CD4-positive, CD25-positive, alpha-beta regulatory T cell (primary cell): ENCODE results near the gene MBD3L5. TPM values are rescaled to one million over a fixed set of nuclear protein-coding genes. Genes with fewer than 3 reads are reported as not detected.
"Not testable (repeated sequence)": the region's sequence is repeated elsewhere in the genome, so short reads cannot be mapped to it uniquely, and the experiment has no call there.

Experiments
- ATAC-seq, 2 donors: fragments of 150-1000 bp; cut with Tn5 transposase; one replicate each; pipeline ENCODE4 v1.10.0; 2021; ENCODE audit warnings: low read depth in 2 of 2, moderate number of reproducible peaks in 2 of 2, moderate library complexity in 1 of 2
- DNase-seq, 3 donors: peaks; one replicate each; pipeline versions ENCODE4 v3.0.0 to v3.0.0-alpha.2; 2012 to 2022; ENCODE audit warnings: mixed read lengths in 1 of 3
- H3K27ac ChIP-seq: one replicate; pipeline ENCODE4 v1.7.0; 2013; ENCODE audit warnings: mild to moderate bottlenecking, low read length; ENCODE audit not compliant: insufficient read depth, poor library complexity, severe bottlenecking
- H3K27me3 ChIP-seq: one replicate; pipeline ENCODE4 v1.7.0; 2013; ENCODE audit warnings: low read length; ENCODE audit not compliant: control insufficient read depth, insufficient read depth
- H3K36me3 ChIP-seq: one replicate; pipeline ENCODE4 v1.7.0; 2013; ENCODE audit warnings: mild to moderate bottlenecking, low read length, moderate library complexity; ENCODE audit not compliant: control insufficient read depth, insufficient read depth
- H3K4me1 ChIP-seq: 2 replicates; pipeline ENCODE4 v1.7.0; 2013; ENCODE audit warnings: mild to moderate bottlenecking, low read length; ENCODE audit not compliant: insufficient read depth, control insufficient read depth, poor library complexity, severe bottlenecking
- H3K4me3 ChIP-seq: one replicate; pipeline ENCODE4 v1.7.0; 2013; ENCODE audit warnings: low read depth, mild to moderate bottlenecking, low read length, moderate library complexity
- H3K9me3 ChIP-seq, 2 experiments: 1 replicate in 1 of 2; 2 replicates in 1 of 2; pipeline ENCODE4 v1.7.0; 2013; ENCODE audit warnings: low read length in 2 of 2, mild to moderate bottlenecking in 1 of 2, moderate library complexity in 1 of 2; ENCODE audit not compliant: control insufficient read depth in 2 of 2
- H3K27ac Mint-ChIP-seq, 3 donors: one replicate each; pipeline ENCODE4 v1.8.0; 2020 to 2022; ENCODE audit warnings: mild to moderate bottlenecking in 3 of 3, mixed read lengths in 3 of 3, moderate library complexity in 2 of 3
- H3K27me3 Mint-ChIP-seq: one replicate; pipeline ENCODE4 v1.8.0; 2022; ENCODE audit warnings: mild to moderate bottlenecking, mixed read lengths
- H3K36me3 Mint-ChIP-seq: one replicate; pipeline ENCODE4 v1.8.0; 2020; ENCODE audit warnings: mixed read lengths
- H3K4me1 Mint-ChIP-seq, 4 donors: one replicate each; pipeline ENCODE4 v1.8.0; 2020 to 2022; ENCODE audit warnings: mixed read lengths in 4 of 4, mild to moderate bottlenecking in 1 of 4
- H3K4me3 Mint-ChIP-seq, 4 donors: one replicate each; pipeline ENCODE4 v1.8.0; 2020 to 2022; ENCODE audit warnings: mild to moderate bottlenecking in 4 of 4, mixed read lengths in 4 of 4, moderate library complexity in 3 of 4
- H3K9me3 Mint-ChIP-seq, 7 donors: one replicate each; pipeline ENCODE4 v1.8.0; 2020 to 2022; ENCODE audit warnings: mixed read lengths in 7 of 7, mild to moderate bottlenecking in 3 of 7, moderate library complexity in 2 of 7
- polyA plus RNA-seq, 4 donors: library from polyadenylated mRNA; unstranded; fragments of 300-500 nt; fragmentation: Illumina TruSeq; gene quantifications; one replicate each; pipeline ENCODE4 v1.2.3, GENCODE V29; 2021
- total RNA-seq: library from RNA; stranded (reverse); gene quantifications from one replicate; pipeline ENCODE4 v1.2.3, GENCODE V29; 2022

MBD3L5 gene
- total and polyA plus RNA-seq, 5 donors from 2014 or later: not detected

GRCh38 chr19:7054635-7055368 lies 24.4 kb downstream of the MBD3L5 start:
- H3K27me3 Mint-ChIP-seq, H3K4me1 Mint-ChIP-seq, H3K36me3 ChIP-seq, H3K4me3 ChIP-seq, ATAC-seq, H3K27ac Mint-ChIP-seq, H3K9me3 ChIP-seq, H3K4me3 Mint-ChIP-seq, H3K36me3 Mint-ChIP-seq, H3K27me3 ChIP-seq, H3K4me1 ChIP-seq, H3K27ac ChIP-seq, H3K9me3 Mint-ChIP-seq: not testable (repeated sequence)
- peak in 1 of 3 donors; percentile 2 for DNase-seq

- H3K9me3 ChIP-seq, H3K4me1 ChIP-seq, ATAC-seq, H3K4me3 ChIP-seq, H3K27me3 ChIP-seq, H3K27me3 Mint-ChIP-seq, H3K4me1 Mint-ChIP-seq, H3K36me3 Mint-ChIP-seq, DNase-seq, H3K9me3 Mint-ChIP-seq, H3K27ac ChIP-seq, H3K27ac Mint-ChIP-seq, H3K36me3 ChIP-seq, H3K4me3 Mint-ChIP-seq: not testable (repeated sequence)
Measured at GRCh38 chr19:7055679-7056078, 25.3 kb downstream of the MBD3L5 start.

DNA sequence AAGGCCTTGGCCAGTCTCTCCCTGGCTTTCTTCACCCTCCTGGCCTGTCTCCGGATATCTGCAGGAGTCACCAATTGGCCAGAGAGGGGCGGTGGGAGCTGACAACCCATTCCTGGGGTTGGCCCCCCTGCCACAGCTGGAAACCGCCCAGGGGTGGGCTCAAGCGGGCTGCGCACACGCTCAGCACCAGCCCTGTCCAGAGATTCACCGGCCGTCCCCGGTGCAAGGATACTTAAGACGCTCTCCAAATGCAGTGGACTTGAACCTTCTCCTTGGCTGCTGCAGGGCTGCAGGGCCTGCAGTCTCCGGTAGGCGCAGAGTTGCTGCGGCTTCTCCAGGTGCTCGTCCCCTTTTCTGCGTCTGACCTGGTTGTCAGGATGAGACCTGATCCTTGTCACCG lies 26.0 kb downstream of the MBD3L5 start:
- H3K4me1 ChIP-seq, H3K4me1 Mint-ChIP-seq, H3K36me3 ChIP-seq, H3K4me3 ChIP-seq, H3K9me3 Mint-ChIP-seq, H3K27me3 Mint-ChIP-seq, H3K27me3 ChIP-seq, H3K27ac Mint-ChIP-seq, H3K4me3 Mint-ChIP-seq, DNase-seq, H3K36me3 Mint-ChIP-seq, ATAC-seq, H3K9me3 ChIP-seq, H3K27ac ChIP-seq: not testable (repeated sequence)

- H3K27ac Mint-ChIP-seq, ATAC-seq, H3K36me3 ChIP-seq, DNase-seq, H3K4me1 ChIP-seq, H3K36me3 Mint-ChIP-seq, H3K27ac ChIP-seq, H3K4me3 ChIP-seq, H3K4me3 Mint-ChIP-seq, H3K9me3 Mint-ChIP-seq, H3K9me3 ChIP-seq, H3K27me3 Mint-ChIP-seq, H3K4me1 Mint-ChIP-seq, H3K27me3 ChIP-seq: not testable (repeated sequence)
Measured at GRCh38 chr19:7058576-7058975, 28.2 kb downstream of the MBD3L5 start, which contains the start of gene MBD3L3. Gene MBD3L3, minus strand, starts transcription at chr19:7058676. Its CDS starts 71 bp downstream, at chr19:7058605.

GRCh38 chr19:7059977-7060376 lies 29.6 kb downstream of the MBD3L5 start:
- H3K27ac Mint-ChIP-seq, H3K9me3 ChIP-seq, H3K27ac ChIP-seq, H3K4me3 Mint-ChIP-seq, H3K27me3 Mint-ChIP-seq, DNase-seq, H3K4me1 Mint-ChIP-seq, H3K9me3 Mint-ChIP-seq, H3K36me3 ChIP-seq, H3K36me3 Mint-ChIP-seq, H3K27me3 ChIP-seq, ATAC-seq, H3K4me3 ChIP-seq, H3K4me1 ChIP-seq: not testable (repeated sequence)

- H3K27me3 ChIP-seq: no peaks in the 10 kb centered on the region
- ATAC-seq (no peak), DNase-seq (no peak)
- H3K4me1 ChIP-seq: no peaks in the 10 kb centered on the region
- Mint-ChIP-seq H3K4me1 (no peaks in the 10 kb centered on the region), H3K9me3 (peaks cover 0 to 2% (median 0%) of the 10 kb centered on the region in 7 donors), H3K36me3 (no peaks in the 10 kb centered on the region), H3K27ac (no peak overlapping the region), H3K27me3 (no peaks in the 10 kb centered on the region), H3K4me3 (no peak overlapping the region)
- no peaks in the 10 kb centered on the region for H3K36me3 ChIP-seq
- H3K9me3 ChIP-seq: no peaks in the 10 kb centered on the region
- H3K4me3 ChIP-seq: no peak overlapping the region
- no peak overlapping the region for H3K27ac ChIP-seq
Measured at GRCh38 chr19:7063339-7063738, 33.0 kb downstream of the MBD3L5 start.

DNA sequence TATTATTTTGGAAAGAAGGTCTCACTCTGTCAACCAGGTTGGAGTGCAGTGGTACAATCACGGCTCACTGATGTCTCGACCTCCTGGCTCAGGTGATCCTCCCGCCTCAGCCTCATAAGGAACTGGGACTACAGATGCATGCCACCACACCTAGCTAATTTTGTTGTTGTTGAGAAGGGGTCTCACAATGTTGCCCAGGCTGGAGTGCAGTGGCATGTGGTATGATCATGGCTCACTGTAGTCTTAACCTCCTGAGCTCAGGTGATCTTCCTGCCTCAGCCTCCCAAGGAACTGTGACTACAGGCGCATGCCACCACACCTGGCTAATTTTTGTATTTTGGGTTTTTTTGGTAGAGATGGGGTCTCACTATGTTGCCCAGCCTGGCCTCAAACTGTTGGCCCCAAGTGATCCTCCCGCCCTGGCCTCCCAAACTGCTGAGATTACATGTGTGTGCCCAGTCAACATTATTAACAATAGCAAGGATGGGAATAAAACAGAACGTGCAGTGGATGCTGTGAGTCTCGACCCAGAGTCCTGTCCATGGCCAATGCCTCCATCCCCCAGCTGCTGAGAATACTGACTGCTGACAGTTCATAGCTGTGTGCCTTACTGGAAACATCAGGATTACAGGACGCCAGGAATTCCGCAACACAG lies 33.5 kb downstream of the MBD3L5 start:
- Mint-ChIP-seq H3K9me3 (peaks cover 0 to 2% (median 0%) of the 10 kb centered on the region in 7 donors), H3K36me3 (no peaks in the 10 kb centered on the region), H3K27ac (no peak overlapping the region), H3K27me3 (no peaks in the 10 kb centered on the region), H3K4me1 (peaks cover 0 to 3% (median 2%) of the 10 kb centered on the region in 4 donors), H3K4me3 (no peak overlapping the region)
- no peak overlapping the region for H3K4me3 ChIP-seq
- ATAC-seq: no peak
- no peak for DNase-seq
- H3K27ac ChIP-seq: no peak overlapping the region
- no peaks in the 10 kb centered on the region for H3K9me3 ChIP-seq
- no peaks in the 10 kb centered on the region for H3K27me3 ChIP-seq
- H3K36me3 ChIP-seq: no peaks in the 10 kb centered on the region
- H3K4me1 ChIP-seq: no peaks in the 10 kb centered on the region

DNA sequence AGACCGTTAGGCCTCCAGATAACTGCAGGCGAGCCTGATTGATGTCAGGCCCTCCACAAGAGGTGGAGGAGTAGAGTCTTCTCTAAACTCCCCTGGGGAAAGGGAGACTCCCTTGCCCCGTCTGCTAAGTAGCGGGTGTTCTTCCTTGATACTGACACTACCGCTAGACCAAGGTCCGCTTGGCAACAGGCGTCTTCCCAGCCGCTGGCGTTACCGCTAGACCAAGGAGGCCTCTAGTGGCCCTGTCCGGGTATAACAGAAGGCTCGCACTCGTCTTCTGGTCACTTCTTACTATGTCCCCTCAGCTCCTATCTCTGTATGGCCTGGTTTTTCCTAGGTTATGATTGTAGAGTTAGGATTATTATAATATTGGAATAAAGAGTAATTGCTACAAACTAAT lies 36.7 kb downstream of the MBD3L5 start:
- H3K27ac ChIP-seq, ATAC-seq, H3K27me3 ChIP-seq, H3K4me3 ChIP-seq, H3K9me3 ChIP-seq, DNase-seq, H3K36me3 Mint-ChIP-seq, H3K27ac Mint-ChIP-seq, H3K9me3 Mint-ChIP-seq, H3K27me3 Mint-ChIP-seq, H3K36me3 ChIP-seq: not testable (repeated sequence)
- H3K4me3 Mint-ChIP-seq: peak overlapping the region in 1 of 4 donors; percentile 76
- H3K4me1 ChIP-seq: peaks cover 12% of the 10 kb centered on the region
- H3K4me1 Mint-ChIP-seq: peaks cover 0 to 23% (median 11%) of the 10 kb centered on the region in 4 donors
